Measurements from ENCODE around the gene SCAMP4. TPM values are rescaled to one million over a fixed set of nuclear protein-coding genes. Genes with fewer than 3 reads are reported as not detected.
A peak's percentile ranks its signal among the peaks of the same experiment; 100 is the strongest.

Gene SCAMP4
- total RNA-seq, 2 donors from 2014 or later: 35.0 to 42.1 TPM

- TF ChIP-seq CTCF (IDR thresholded peaks at IDR 0.05): no peak
- Histone ChIP-seq H3K4me3 (no peak overlapping the region), H3K27ac (no peak overlapping the region), H3K36me3 (no peaks in the 10 kb centered on the region), H3K9me3 (no peaks in the 10 kb centered on the region), H3K4me1 (peaks cover 0 to 27% of the 10 kb centered on the region in 2 donors), H3K27me3 (no peaks in the 10 kb centered on the region)
- no peak for DNase-seq (ENCODE audit: low spot score)
Observed at GRCh38 chr19:1938071-1938470, 32.9 kb downstream of the SCAMP4 start.

- Histone ChIP-seq H3K4me1 (peaks cover 0 to 50% of the 10 kb centered on the region in 2 donors), H3K4me3 (peak within 1 kb of the TSS; percentile 80 to 83), H3K27me3 (no peaks in the 10 kb centered on the region), H3K9me3 (no peaks in the 10 kb centered on the region), H3K27ac (peak within 1 kb of the TSS; percentile 98 to 99), H3K36me3 (no peaks in the 10 kb centered on the region)
- no peak for TF ChIP-seq CTCF (IDR thresholded peaks at IDR 0.05)
- no peak for DNase-seq (ENCODE audit: low spot score)
Observed at GRCh38 chr19:1941146-1942077, 36.2 kb downstream of the SCAMP4 start, which contains the start of gene CSNK1G2. Gene CSNK1G2 (plus strand): TSS chr19:1941172. CDS start chr19:1969773, 28,601 bp downstream.

GRCh38 chr19:1942078-1942933, 37.1 kb downstream of the SCAMP4 start:
- Histone ChIP-seq H3K4me3 (peak overlapping the region; percentile 80 to 83), H3K9me3 (no peaks in the 10 kb centered on the region), H3K4me1 (peaks cover 0 to 50% of the 10 kb centered on the region in 2 donors), H3K27me3 (no peaks in the 10 kb centered on the region), H3K36me3 (no peaks in the 10 kb centered on the region), H3K27ac (peak overlapping the region; percentile 89 to 91)
- TF ChIP-seq CTCF (IDR thresholded peaks at IDR 0.05): no peak
- DNase-seq (ENCODE audit: low spot score): peak; percentile 85

GRCh38 chr19:1942934-1943555, 37.8 kb downstream of the SCAMP4 start:
- Histone ChIP-seq H3K4me1 (peaks cover 0 to 50% of the 10 kb centered on the region in 2 donors), H3K4me3 (peak overlapping the region; percentile 80 to 83), H3K9me3 (no peaks in the 10 kb centered on the region), H3K36me3 (no peaks in the 10 kb centered on the region), H3K27me3 (no peaks in the 10 kb centered on the region), H3K27ac (peak overlapping the region in 1 of 2 donors; percentile 91)
- no peak for DNase-seq (ENCODE audit: low spot score)
- TF ChIP-seq CTCF (IDR thresholded peaks at IDR 0.05): no peak

- TF ChIP-seq CTCF (IDR thresholded peaks at IDR 0.05): no peak
- peaks cover 0 to 50% of the 10 kb centered on the region in 2 donors for H3K4me1 ChIP-seq
- H3K4me3 ChIP-seq: no peak overlapping the region
- H3K27me3 ChIP-seq: no peaks in the 10 kb centered on the region
- H3K27ac ChIP-seq: no peak overlapping the region
- no peaks in the 10 kb centered on the region for H3K36me3 ChIP-seq
- no peak for DNase-seq (ENCODE audit: low spot score)
- H3K9me3 ChIP-seq: no peaks in the 10 kb centered on the region
Observed at GRCh38 chr19:1943661-1944087, 38.5 kb downstream of the SCAMP4 start.

Data from right atrium auricular region (tissue), 2 donors.